Fibroblast of mammary gland (primary cell): ENCODE data around the gene PROSER3.

ENCODE experiments used
- DNase-seq: peaks from one replicate; pipeline ENCODE4 v3.0.0-alpha.2; 2010; ENCODE audit warnings: low read depth
- H3K4me3 ChIP-seq: 2 replicates; pipeline ENCODE4 v1.5.1; 2011; ENCODE audit warnings: low read depth, mild to moderate bottlenecking, low read length, moderate library complexity; ENCODE audit not compliant: control insufficient read depth
- CTCF ChIP-seq: conservative IDR thresholded peaks from 2 replicates; pipeline ENCODE4 v1.5.1; 2011; ENCODE audit warnings: low read depth, low read length, inconsistent platforms; ENCODE audit not compliant: control insufficient read depth, insufficient read depth

Gene PROSER3

GRCh38 chr19:35732540-35733179, 25.3 kb upstream of the PROSER3 start:
- no peak for DNase-seq
- H3K4me3 ChIP-seq, result no peak overlapping the region
- TF ChIP-seq CTCF, result no peak

- no peak for TF ChIP-seq CTCF
- DNase-seq, result no peak
- no peak overlapping the region for H3K4me3 ChIP-seq
These were observed 24.5 kb upstream of the PROSER3 start for GRCh38 chr19:35733180-35734125.

GRCh38 chr19:35734273-35734672, 23.7 kb upstream of the PROSER3 start:
- no peak for DNase-seq
- no peak for TF ChIP-seq CTCF
- H3K4me3 ChIP-seq, result no peak overlapping the region

GRCh38 chr19:35734889-35735288, 23.1 kb upstream of the PROSER3 start:
- H3K4me3 ChIP-seq, result no peak overlapping the region
- DNase-seq, result no peak
- no peak for TF ChIP-seq CTCF

- TF ChIP-seq CTCF, result no peak
- DNase-seq, result no peak
- no peak overlapping the region for H3K4me3 ChIP-seq
These were observed 20.8 kb upstream of the PROSER3 start for GRCh38 chr19:35736913-35737886.
